ENCODE data around the gene SLC66A1.

GRCh38 chr1:19371226-19372135 lies 59.4 kb downstream of the SLC66A1 start:
- no peak for TF ChIP-seq POLR2A (IDR thresholded peaks at IDR 0.05)
- TF ChIP-seq CTCF (IDR thresholded peaks at IDR 0.05): no peak
- TF ChIP-seq POLR2AphosphoS5 (IDR thresholded peaks at IDR 0.05): no peak

Data from prostate gland (tissue), 2 donors.